Chondrocyte (in vitro differentiated cells): Measurements from ENCODE around the gene GNL2. TPM values are rescaled to one million over a fixed set of nuclear protein-coding genes. Genes with fewer than 3 reads are reported as not detected.

Source experiments
- DNase-seq: peaks from one replicate; pipeline ENCODE4 v3.0.0; 2021; ENCODE audit warnings: mixed read lengths, low spot score
- H3K27ac Mint-ChIP-seq: one replicate; pipeline ENCODE4 v1.8.0; 2021; ENCODE audit warnings: mild to moderate bottlenecking, moderate library complexity, mixed read lengths; ENCODE audit not compliant: unreplicated experiment
- H3K27me3 Mint-ChIP-seq: 2 replicates; pipeline ENCODE4 v1.8.0; 2021; ENCODE audit warnings: low read depth, mixed read lengths
- H3K36me3 Mint-ChIP-seq: 2 replicates; pipeline ENCODE4 v1.8.0; 2021; ENCODE audit warnings: low read depth, mixed read lengths
- H3K4me1 Mint-ChIP-seq: 2 replicates; pipeline ENCODE4 v1.8.0; 2021; ENCODE audit warnings: low read depth, mild to moderate bottlenecking, mixed read lengths
- H3K4me3 Mint-ChIP-seq: one replicate; pipeline ENCODE4 v1.8.0; 2021; ENCODE audit warnings: mild to moderate bottlenecking, moderate library complexity, mixed read lengths; ENCODE audit not compliant: unreplicated experiment
- H3K9me3 Mint-ChIP-seq: 2 replicates; pipeline ENCODE4 v1.8.0; 2021; ENCODE audit warnings: low read depth, mixed read lengths
- CTCF ChIP-seq: fragments of 200-600 bp; sonication (generic); IDR thresholded peaks from 2 replicates; pipeline ENCODE4 v1.5.0; 2021; ENCODE audit warnings: antibody characterized with exemption, mild to moderate bottlenecking, moderate library complexity
- total RNA-seq: library from RNA; stranded (reverse); gene quantifications from 3 replicates; pipeline ENCODE4 v1.2.1, GENCODE V29; 2021

The GNL2 gene
- total RNA-seq, 1 donor from 2014 or later: 47.6 TPM

DNA sequence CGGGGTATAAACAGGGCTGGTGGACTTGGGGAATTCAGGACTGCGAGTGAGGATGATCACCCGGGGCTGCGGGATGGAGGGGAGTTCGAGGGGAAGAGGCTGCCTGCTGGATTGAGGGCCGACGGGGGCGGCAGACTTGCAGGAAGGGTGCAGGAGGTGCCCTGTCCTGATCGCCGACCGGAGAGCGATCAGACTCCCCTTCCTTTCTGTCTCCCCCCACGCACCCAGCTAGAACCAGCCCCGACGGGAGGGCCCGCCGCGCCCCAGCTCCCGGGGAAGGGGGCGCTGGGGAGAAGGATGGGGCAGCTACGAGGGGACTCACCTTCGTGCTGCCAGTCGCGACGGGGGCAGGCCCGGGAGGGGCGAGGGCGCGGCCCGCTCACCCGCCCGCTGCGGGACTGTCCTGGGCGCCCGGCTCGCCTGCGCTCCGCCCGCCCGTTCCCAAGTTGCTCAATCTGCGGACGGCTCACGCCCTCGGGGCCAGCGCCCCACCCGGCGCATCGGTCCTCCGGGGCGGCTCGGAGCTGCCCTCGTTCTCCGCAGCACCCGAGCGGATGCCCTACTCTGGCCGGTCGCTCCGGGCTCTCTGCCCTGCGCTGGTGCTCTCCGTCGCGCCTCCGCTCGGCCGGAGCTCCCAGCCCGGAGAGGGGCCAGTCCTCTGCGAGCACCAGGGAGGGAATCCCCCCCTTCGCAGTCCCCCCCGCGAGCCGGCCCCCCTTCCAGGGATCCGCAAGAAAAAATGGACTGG lies 38.7 kb upstream of the GNL2 start, which contains the start of gene RSPO1:
RSPO1 (minus strand) TSS at position 649 of the 748 bp plus-strand sequence. CDS start 5,231 bp downstream, outside the sequence.
- peak within 1 kb of the TSS; percentile 33 for H3K4me3 Mint-ChIP-seq
- H3K36me3 Mint-ChIP-seq: no peaks in the 10 kb centered on the region

DNA sequence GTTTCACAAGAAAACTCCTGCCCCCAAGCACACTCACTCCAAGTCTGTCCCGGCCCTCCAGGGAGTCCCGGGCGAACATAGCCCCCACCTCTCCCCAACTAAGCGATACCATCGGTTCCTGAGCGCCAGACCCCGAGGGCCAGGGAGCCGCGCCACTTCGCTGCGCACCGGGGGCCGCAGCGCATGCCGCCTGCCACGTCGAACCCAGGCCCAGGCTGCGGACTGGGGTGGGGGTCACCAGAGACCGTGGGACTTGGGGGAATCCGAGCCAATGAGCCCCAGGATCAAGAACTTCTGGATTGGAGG lies 38.2 kb upstream of the GNL2 start:
- Mint-ChIP-seq H3K36me3 (no peaks in the 10 kb centered on the region), H3K4me1 (peaks cover 4% of the 10 kb centered on the region), H3K4me3 (no peak overlapping the region), H3K9me3 (no peaks in the 10 kb centered on the region), H3K27ac (no peak overlapping the region), H3K27me3 (peaks cover 78% of the 10 kb centered on the region)
- DNase-seq: no peak
- no peak for TF ChIP-seq CTCF

More for the DNA sequence above, 38.7 kb upstream of the GNL2 start, which contains the start of gene RSPO1:
- peaks cover 4% of the 10 kb centered on the region for H3K4me1 Mint-ChIP-seq
- no peak for TF ChIP-seq CTCF
- no peaks in the 10 kb centered on the region for H3K9me3 Mint-ChIP-seq
- no peak within 1 kb of the TSS for H3K27ac Mint-ChIP-seq
- peaks cover 73% of the 10 kb centered on the region for H3K27me3 Mint-ChIP-seq
- DNase-seq: no peak

DNA sequence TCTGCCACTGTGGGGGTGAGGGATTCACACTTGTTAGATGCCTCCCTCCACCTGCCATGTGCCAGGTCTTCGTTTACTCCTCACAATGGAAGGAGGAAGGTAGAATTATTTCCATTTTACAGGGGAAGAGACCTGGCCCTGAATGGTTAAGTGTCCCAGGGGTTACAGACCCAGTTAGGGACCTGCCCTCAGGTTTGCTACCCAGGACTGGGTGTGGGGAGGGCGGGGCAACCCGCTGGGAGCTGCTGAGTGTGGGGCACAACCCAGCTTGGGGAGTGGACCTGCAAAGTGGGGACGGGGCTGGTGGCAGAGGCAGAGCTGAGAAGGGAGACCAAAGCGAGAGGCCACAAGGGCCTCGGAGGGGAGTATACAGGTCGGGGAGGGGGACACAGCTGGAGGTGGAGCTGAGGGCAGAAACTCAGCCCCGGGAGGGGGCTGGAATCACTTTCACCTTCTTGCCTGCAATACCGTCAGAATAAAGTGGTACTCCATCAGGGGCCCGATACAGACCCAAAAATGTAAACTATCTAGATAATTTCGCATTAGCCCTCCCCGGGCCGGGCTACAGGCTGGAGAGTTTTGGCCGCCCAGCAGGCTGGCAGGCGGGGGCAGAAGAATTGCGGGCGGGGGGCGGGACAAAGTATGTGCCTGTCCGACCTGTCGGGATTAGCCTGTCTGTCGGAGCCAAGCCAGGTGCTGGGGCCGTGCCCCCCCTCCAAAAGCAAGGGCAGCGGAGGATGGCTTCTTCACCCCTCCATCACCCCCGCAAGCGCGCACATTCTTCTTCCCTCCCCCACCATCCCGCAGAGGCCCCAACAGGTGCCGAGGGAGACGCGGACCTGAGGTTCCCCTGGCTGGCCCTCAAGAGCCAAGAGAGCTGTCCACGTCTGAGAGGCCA lies 37.6 kb upstream of the GNL2 start:
- Mint-ChIP-seq H3K9me3 (no peaks in the 10 kb centered on the region), H3K27me3 (peaks cover 84% of the 10 kb centered on the region), H3K4me1 (peaks cover 4% of the 10 kb centered on the region), H3K36me3 (no peaks in the 10 kb centered on the region), H3K4me3 (no peak overlapping the region), H3K27ac (no peak overlapping the region)
- TF ChIP-seq CTCF: no peak
- DNase-seq: no peak

GRCh38 chr1:37631036-37631435 lies 35.3 kb upstream of the GNL2 start:
- no peak for DNase-seq
- H3K4me1 Mint-ChIP-seq: peaks cover 4% of the 10 kb centered on the region
- H3K27me3 Mint-ChIP-seq: peaks cover 89% of the 10 kb centered on the region
- no peaks in the 10 kb centered on the region for H3K9me3 Mint-ChIP-seq
- no peak for TF ChIP-seq CTCF
- no peak overlapping the region for H3K27ac Mint-ChIP-seq
- no peaks in the 10 kb centered on the region for H3K36me3 Mint-ChIP-seq
- no peak overlapping the region for H3K4me3 Mint-ChIP-seq

- no peak for TF ChIP-seq CTCF
These were observed 34.8 kb upstream of the GNL2 start for GRCh38 chr1:37630426-37631028.

More at GRCh38 chr1:37630426-37631028, 34.8 kb upstream of the GNL2 start:
- no peak overlapping the region for H3K4me3 Mint-ChIP-seq
- no peaks in the 10 kb centered on the region for H3K9me3 Mint-ChIP-seq
- no peak for DNase-seq
- peaks cover 4% of the 10 kb centered on the region for H3K4me1 Mint-ChIP-seq
- H3K27ac Mint-ChIP-seq: no peak overlapping the region
- H3K27me3 Mint-ChIP-seq: peaks cover 86% of the 10 kb centered on the region
- no peaks in the 10 kb centered on the region for H3K36me3 Mint-ChIP-seq
